Stomach smooth muscle (tissue), 2 donors: ENCODE measurements around the gene PRSS56.

Experiments used
- H3K27ac ChIP-seq: one replicate; pipeline ENCODE4 v1.7.0; 2013; ENCODE audit warnings: mild to moderate bottlenecking, low read length, inconsistent platforms
- H3K27me3 ChIP-seq, 2 donors: one replicate each; pipeline ENCODE4 v1.7.0; 2013; ENCODE audit warnings: low read length in 2 of 2; ENCODE audit not compliant: insufficient read depth in 2 of 2, control insufficient read depth in 1 of 2
- H3K36me3 ChIP-seq, 2 donors: one replicate each; pipeline ENCODE4 v1.7.0; 2013; ENCODE audit warnings: low read length in 2 of 2; ENCODE audit not compliant: control insufficient read depth in 2 of 2, insufficient read depth in 2 of 2
- H3K4me1 ChIP-seq: one replicate; pipeline ENCODE4 v1.7.0; 2013; ENCODE audit warnings: low read length; ENCODE audit not compliant: control insufficient read depth, insufficient read depth
- H3K4me3 ChIP-seq, 2 donors: one replicate each; pipeline ENCODE4 v1.7.0; 2013; ENCODE audit warnings: low read length in 2 of 2
- H3K9ac ChIP-seq, 2 donors: one replicate each; pipeline ENCODE4 v1.7.0; 2013; ENCODE audit warnings: low read length in 2 of 2, mild to moderate bottlenecking in 1 of 2
- H3K9me3 ChIP-seq, 2 donors: one replicate each; pipeline ENCODE4 v1.7.0; 2013; ENCODE audit warnings: low read length in 2 of 2; ENCODE audit not compliant: control insufficient read depth in 2 of 2
- donor health status: healthy.
- donor health status: Pancreatic carcinoma.

PRSS56 gene

DNA sequence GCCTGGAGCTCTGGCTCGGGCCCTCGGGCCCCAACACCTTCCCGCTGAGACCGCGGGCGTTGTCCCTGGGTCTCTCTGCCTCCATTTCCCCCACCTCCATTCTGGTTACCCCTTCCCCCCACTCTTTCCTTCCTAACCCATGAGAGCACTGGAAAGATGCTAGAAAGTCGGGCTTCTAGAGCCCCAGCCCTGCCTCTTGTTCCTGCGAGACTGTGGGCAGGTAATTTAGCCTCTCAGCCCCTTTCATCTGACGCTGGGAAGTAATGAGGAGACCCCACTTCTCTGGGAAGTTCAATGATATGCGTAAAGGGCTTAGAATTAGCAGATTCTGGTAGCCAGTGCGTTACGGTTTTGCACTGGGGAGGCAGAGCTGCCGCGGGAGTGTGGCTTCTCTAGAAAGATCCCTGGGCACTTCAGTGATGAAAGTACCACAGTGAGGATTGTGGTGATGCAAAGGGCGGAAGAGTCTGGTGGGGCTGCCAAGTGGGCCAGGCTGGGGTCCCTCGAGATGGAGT is 16.3 kb upstream of the PRSS56 start:
- peak overlapping the region; percentile 50 to 73 for H3K4me3 ChIP-seq
- peaks cover 0 to 14% of the 10 kb centered on the region in 2 donors for H3K27me3 ChIP-seq

DNA sequence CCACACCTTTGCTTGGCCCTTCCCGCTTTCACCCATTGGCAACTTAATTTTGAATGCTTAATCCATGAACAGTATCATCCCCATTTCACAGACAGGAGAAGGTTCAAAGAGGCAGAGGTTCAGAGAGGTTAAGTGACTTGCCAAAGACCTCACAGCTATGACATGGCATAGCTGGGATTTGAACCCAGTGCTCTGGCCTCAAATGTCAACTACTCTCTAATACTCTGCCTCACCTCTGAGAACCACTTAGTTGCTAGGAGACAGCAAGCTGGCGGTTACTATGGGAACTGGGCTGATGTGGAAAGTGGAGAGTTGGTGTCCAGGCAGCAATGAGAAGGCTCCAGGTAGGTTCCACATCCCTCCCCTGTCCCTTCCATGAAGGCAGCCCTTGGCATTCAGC is 15.8 kb upstream of the PRSS56 start:
- Histone ChIP-seq H3K4me1 (peaks cover 12% of the 10 kb centered on the region), H3K4me3 (no peak overlapping the region), H3K27me3 (peaks cover 0 to 14% of the 10 kb centered on the region in 2 donors), H3K36me3 (no peaks in the 10 kb centered on the region), H3K9ac (no peak overlapping the region), H3K27ac (no peak overlapping the region), H3K9me3 (no peaks in the 10 kb centered on the region)

More for the DNA sequence above, 16.3 kb upstream of the PRSS56 start:
- no peaks in the 10 kb centered on the region for H3K36me3 ChIP-seq
- no peaks in the 10 kb centered on the region for H3K9me3 ChIP-seq
- H3K4me1 ChIP-seq = peaks cover 12% of the 10 kb centered on the region
- no peak overlapping the region for H3K27ac ChIP-seq
- H3K9ac ChIP-seq = peak overlapping the region; percentile 46 to 71

DNA sequence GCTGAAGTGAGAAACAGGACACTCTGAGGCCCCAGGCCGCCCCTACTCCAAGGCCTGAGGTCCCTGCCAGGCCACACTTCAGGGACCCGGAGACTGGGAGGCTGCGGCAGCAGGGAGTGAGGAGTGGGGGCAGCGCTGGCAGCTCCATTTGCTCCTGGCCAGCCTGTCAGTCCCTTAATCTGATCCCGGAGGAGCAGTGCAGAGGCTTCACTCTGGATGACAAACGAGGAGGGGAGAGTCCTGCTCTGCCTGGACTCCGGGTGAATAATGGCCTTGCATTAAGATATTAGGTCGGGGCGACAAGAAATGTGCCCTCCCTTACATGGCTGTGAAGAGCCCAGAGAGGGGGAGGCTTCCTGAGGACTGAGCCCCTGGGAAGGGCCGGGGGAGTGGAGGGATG is 14.3 kb upstream of the PRSS56 start:
- no peak overlapping the region for H3K4me3 ChIP-seq
- peaks cover 12% of the 10 kb centered on the region for H3K4me1 ChIP-seq
- H3K9ac ChIP-seq = no peak overlapping the region
- H3K27me3 ChIP-seq = peaks cover 0 to 14% of the 10 kb centered on the region in 2 donors
- H3K36me3 ChIP-seq = no peaks in the 10 kb centered on the region
- no peak overlapping the region for H3K27ac ChIP-seq
- no peaks in the 10 kb centered on the region for H3K9me3 ChIP-seq

DNA sequence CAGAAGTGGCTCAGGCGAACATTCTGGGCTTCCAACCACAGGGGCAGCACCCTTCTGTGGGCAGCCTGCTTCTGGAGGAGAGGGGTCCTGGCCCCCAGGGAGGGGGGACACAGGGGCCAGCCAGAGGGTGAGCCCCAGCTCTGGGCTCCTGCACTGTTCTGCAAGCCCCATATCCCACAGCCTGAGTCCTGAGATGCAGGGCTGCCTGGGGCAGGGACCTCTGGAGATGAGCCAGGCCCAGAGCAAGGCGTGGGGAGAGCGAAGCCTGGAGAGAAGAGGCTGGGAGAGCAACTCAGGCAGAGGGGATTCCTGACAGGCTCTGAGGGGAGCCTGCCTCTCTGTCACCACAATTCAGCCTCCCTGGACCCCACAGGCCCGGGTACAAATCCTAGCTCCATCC is 13.5 kb upstream of the PRSS56 start:
- Histone ChIP-seq H3K4me3 (no peak overlapping the region), H3K9me3 (no peaks in the 10 kb centered on the region), H3K27me3 (peaks cover 0 to 14% of the 10 kb centered on the region in 2 donors), H3K9ac (no peak overlapping the region), H3K27ac (no peak overlapping the region), H3K36me3 (no peaks in the 10 kb centered on the region), H3K4me1 (peaks cover 12% of the 10 kb centered on the region)

DNA sequence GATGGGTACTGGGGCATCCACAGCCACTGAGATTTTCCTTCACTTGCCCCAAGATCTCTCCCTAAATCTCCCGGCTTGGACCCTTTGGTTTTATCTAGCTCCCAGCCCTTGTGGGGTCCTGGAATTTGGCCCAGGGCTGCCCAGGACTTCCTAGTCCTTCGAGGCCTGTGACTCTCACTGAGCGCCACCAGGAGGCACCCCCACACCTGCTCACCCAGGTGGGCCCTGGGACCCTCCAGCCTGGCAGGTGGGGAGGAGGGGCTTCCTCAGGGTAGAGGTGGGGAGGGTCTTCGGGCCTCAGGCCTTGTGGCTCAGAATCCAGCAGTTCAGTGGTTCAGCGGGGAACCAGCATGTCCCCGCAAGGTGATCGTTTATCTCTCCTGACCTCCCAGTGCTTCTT is 11.9 kb upstream of the PRSS56 start:
- Histone ChIP-seq H3K27me3 (peaks cover 8 to 10% of the 10 kb centered on the region in 2 donors), H3K9me3 (no peaks in the 10 kb centered on the region), H3K27ac (no peak overlapping the region), H3K4me1 (peaks cover 5% of the 10 kb centered on the region), H3K36me3 (no peaks in the 10 kb centered on the region), H3K4me3 (no peak overlapping the region), H3K9ac (no peak overlapping the region)

DNA sequence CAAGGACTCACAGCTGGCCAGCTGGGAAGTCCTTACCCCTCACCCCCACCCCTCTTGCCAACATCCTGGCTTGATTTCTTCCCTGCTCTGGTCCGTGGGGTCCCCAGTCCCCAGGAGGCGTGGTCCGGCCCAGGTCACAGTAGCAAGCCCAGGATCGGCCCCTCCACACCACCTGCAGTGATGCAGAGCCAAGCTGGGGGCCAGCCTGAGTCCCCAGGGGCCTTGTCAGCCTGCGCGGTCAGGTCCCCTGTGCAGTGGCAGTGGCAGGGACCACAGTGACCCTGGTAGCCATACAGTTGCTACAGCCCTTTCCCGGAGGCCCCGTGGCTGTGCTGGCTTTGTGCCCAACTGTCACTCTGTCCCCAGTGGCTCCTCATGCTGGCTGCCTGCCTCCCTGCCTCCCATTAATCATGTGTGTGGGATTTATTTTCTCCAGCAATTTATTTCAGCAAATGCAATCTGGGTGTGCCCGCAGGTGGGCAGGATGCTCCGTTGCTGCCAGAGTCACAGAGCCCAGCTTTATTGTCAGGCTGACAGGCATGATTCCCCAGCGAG is 8.8 kb upstream of the PRSS56 start:
- Histone ChIP-seq H3K27ac (no peak overlapping the region), H3K4me1 (no peaks in the 10 kb centered on the region), H3K9me3 (no peaks in the 10 kb centered on the region), H3K9ac (no peak overlapping the region), H3K36me3 (no peaks in the 10 kb centered on the region), H3K27me3 (peaks cover 0 to 9% of the 10 kb centered on the region in 2 donors), H3K4me3 (no peak overlapping the region)

DNA sequence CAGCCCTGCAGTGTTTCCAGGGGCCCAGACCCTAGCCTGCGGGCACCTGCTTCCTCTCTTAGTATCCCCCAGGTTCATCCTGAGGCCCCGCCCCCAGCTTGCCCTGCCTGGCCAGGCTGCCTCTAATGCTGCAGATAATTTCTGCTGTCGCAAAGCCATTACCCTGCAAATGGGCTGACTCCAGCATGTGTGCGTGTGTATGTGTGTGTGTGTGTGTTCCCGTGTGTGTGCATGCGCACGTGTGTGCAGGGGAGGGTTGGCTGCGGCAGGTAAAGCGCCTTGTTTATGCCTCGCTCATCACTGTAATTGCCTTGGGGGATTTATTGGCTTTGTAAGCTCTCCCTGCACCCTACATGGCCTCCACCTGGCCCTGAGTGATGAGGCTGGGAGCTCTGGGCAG is 7.6 kb upstream of the PRSS56 start:
- H3K4me3 ChIP-seq = no peak overlapping the region
- H3K9me3 ChIP-seq = no peaks in the 10 kb centered on the region
- no peaks in the 10 kb centered on the region for H3K36me3 ChIP-seq
- peaks cover 0 to 9% of the 10 kb centered on the region in 2 donors for H3K27me3 ChIP-seq
- no peak overlapping the region for H3K27ac ChIP-seq
- H3K4me1 ChIP-seq = no peaks in the 10 kb centered on the region
- H3K9ac ChIP-seq = no peak overlapping the region

DNA sequence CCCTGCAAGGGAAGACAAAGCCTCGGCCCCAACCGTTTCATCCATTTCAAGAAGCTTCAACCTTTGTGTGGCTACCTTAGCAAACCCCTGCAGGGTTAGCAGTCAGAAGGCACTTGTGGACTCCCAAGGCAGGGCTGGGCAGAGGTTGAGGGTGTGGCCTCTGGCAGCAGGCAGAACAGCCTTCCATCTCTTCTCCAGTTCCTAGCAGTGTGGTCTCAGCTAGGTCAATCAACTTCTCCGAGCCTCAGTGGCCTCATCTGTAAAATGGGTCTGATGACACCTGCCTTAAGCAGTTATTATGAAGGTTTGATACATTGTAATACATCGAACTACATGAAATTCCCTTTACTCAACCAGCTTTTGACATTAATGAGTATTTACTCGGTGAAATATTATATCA is 6.8 kb upstream of the PRSS56 start:
- Histone ChIP-seq H3K36me3 (no peaks in the 10 kb centered on the region), H3K27me3 (peaks cover 2 to 9% of the 10 kb centered on the region in 2 donors), H3K27ac (no peak overlapping the region), H3K9ac (no peak overlapping the region), H3K4me3 (no peak overlapping the region), H3K9me3 (no peaks in the 10 kb centered on the region), H3K4me1 (no peaks in the 10 kb centered on the region)

DNA sequence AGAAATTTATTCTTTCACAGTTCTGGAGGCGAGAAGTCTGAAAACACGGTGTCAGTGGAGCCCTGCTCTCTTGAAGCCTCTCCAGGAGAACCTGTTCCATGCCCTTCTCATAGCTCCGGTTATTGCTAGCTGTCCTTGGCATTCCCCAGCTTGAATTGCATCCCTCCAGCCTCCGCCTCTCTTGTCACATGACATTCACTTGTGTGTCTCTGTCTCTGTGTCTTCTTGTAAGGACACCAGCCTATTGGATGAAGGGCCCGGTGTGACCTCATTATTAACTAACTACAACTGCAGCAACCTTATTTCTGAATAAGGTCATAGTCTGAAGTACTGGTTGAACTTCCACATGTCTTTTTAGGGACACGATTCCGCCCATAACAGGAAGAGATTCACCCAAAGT is 4.5 kb upstream of the PRSS56 start:
- Histone ChIP-seq H3K27ac (no peak overlapping the region), H3K9ac (no peak overlapping the region), H3K36me3 (no peaks in the 10 kb centered on the region), H3K4me3 (no peak overlapping the region), H3K9me3 (no peaks in the 10 kb centered on the region), H3K27me3 (peaks cover 2 to 9% of the 10 kb centered on the region in 2 donors), H3K4me1 (no peaks in the 10 kb centered on the region)

DNA sequence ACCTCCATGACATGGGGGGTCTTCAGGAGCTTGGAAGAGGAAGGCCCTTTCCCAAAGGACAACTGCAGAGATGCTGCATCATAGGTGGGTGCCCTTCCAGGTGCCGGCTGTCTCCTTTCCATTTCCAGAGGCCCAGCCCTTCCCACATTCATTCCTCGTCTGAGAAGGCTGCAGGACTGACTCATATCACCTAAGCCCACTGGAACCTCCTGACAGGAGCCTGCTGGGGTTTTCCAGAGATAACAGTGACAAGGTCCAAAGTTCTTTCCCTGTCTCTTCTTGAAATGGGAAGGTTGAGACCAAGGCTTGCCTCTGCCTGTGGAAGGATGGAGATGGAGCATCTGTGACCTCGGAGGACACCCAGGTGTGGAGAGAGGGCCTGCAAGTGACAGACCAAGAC is 3.6 kb upstream of the PRSS56 start:
- Histone ChIP-seq H3K9me3 (no peaks in the 10 kb centered on the region), H3K27me3 (peaks cover 12 to 15% of the 10 kb centered on the region in 2 donors), H3K27ac (no peak overlapping the region), H3K36me3 (no peaks in the 10 kb centered on the region), H3K9ac (no peak overlapping the region), H3K4me1 (peaks cover under 1% of the 10 kb centered on the region), H3K4me3 (no peak overlapping the region)

DNA sequence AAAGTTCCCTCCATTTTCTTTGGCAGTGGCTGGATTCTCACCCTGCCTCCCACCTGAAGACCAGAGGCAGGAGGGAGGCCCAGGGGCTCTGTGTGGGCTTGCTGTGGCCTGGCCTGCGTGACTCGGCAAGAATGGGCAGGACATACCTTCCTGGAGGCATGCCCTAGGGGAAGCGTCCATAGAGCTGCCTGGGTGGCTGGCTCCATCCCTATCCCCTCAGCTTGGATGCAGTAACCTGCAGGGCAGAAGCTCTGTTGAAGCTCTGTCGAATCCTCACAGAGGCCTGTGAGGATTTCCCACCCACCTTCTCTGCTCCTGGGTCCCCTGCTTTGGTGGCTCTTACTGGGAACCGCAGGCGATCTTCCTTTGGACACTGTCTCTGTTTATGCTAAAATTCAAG is 1.3 kb upstream of the PRSS56 start:
- no peak overlapping the region for H3K4me3 ChIP-seq
- peaks cover 14% of the 10 kb centered on the region for H3K4me1 ChIP-seq
- H3K27ac ChIP-seq = no peak overlapping the region
- H3K9ac ChIP-seq = no peak overlapping the region
- H3K36me3 ChIP-seq = no peaks in the 10 kb centered on the region
- peaks cover 18 to 33% of the 10 kb centered on the region in 2 donors for H3K27me3 ChIP-seq
- no peaks in the 10 kb centered on the region for H3K9me3 ChIP-seq
